ENCODE results near the gene TEKT5.
"Not testable (repeated sequence)": the region's sequence is repeated elsewhere in the genome, so short reads cannot be mapped to it uniquely, and the experiment has no call there.

Gene TEKT5

DNA sequence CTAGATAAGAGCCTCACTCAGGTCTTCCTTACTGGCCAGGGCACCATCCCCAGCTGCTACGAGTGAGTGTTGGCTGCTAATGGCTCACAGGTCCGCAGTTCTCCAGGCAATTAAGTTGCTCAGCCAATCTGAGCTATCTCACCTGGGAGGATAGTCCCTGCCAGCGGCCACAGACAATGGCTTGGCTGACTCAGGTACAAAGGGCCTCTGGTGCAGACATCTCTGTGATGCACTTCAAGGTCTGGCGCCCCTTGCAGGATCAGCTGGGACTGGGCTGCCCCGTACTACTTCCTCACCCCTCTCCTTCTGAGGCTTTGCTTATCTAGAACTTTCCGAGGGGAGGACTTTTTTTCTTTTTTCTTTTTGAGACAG lies 65.2 kb downstream of the TEKT5 start:
- DNase-seq: no peak

DNA sequence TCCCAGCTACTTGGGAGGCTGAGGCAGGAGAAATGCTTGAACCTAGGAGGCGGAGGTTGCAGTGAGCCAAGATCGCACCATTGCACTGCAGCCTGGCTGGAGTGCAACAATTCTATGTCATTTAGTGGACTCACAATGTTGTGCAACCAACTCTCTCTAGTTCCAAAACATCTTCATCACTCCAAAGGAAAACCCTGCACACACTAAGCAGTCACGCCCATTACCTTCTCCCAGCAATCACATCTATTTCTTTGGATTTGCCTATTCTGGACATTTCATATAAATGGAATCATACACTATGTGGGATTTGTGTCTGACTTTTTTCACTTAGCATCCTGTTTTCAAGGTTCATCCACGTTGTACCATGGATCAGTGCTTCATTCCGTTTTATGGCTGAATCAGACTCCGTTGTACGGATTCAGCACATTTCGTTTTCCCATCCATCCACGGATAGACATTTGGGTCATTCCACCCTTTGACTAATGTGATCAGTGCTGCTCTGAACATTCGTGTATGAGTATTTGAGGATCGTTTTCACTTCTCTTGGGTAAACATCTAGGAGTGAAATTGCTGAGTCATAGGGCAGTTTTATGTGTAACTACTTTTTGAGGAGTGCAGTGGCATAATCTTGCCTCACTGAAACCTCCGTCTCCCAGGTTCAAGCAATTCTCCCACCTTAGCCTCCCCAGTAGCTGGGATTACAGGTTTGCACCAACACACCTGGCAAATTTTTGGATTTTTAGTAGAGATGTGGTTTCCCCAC lies 69.0 kb downstream of the TEKT5 start:
- no peak for DNase-seq

DNA sequence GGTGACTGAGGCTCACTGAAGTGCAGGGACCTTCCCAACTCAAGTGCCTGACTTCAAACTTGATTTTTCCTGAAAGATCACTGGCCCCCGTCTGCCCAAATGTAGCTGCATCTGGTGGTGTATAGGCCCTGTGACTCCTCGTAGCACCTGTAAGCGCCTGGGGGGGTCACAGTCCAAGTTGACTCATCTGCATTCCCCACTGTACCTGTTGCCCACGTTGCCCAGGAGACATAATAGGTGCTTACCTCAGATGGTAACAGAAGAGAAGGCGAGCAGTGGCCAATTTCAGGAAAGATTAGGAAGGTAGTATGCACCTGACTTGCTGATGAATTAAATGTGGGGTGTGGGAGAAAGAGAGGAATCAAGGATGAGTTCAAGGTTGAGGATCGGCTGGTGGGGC lies 70.2 kb downstream of the TEKT5 start:
- no peak for DNase-seq

DNA sequence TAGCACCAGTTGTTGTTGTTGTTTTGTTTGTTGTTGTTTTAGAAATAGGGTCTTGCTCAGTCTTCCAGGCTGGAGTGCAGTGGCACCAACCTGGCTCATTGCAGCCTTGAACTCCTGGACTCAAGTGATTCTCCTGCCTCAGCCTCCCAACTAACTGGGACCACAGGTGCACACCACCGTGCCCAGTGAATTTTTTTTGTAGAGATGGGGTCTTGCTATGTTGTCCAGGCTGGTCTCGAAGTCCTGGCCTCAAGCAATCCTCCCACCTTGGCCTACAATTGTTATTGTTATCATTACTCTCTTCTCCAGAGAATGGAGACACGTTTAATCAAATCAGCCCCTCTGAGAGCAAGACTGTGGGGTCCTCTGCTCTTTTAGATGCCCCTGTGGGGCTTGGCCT lies 71.7 kb downstream of the TEKT5 start:
- DNase-seq: no peak

DNA sequence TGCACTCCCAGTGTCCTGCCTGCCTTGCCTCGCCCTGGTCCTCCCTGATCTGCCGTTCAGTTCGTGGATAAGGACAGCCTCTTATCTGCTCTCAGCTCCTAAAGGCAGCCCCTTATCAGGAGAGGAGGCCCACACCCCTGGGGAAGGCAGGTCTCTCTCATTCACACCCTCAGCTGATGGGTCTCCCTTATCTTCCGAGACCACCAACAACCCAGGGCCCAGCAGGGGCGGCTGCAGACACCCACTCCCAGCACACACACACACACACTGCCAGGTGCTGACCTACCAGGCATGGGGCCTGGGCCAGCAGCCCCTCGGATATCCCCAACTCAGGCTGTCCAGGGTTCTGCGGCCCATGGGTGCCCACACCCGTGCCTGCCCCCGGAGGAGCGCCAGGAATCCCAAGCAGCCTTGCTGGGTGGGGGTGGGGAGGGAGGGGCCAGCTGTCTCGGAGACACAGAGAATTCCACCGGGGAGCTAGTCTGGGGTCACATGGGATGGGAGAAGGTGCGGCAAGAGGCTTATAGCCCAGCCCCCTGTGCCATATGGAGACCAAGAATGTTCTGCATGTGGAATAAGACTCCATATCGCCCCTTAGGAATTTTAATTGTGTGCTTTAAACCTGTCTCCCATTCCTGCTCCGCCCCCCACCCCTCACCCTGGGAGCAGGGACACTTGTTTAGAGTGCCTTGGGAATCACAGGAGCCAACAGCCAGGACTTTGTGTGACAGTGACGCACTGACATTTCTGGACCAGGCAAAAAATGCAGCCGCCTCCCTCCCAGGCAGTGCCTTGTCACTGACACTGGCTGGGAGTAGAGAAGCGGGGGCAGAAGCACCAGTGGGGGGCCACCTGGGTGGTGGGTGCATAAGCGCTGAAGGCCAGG lies 72.5 kb downstream of the TEKT5 start:
- DNase-seq: no peak

DNA sequence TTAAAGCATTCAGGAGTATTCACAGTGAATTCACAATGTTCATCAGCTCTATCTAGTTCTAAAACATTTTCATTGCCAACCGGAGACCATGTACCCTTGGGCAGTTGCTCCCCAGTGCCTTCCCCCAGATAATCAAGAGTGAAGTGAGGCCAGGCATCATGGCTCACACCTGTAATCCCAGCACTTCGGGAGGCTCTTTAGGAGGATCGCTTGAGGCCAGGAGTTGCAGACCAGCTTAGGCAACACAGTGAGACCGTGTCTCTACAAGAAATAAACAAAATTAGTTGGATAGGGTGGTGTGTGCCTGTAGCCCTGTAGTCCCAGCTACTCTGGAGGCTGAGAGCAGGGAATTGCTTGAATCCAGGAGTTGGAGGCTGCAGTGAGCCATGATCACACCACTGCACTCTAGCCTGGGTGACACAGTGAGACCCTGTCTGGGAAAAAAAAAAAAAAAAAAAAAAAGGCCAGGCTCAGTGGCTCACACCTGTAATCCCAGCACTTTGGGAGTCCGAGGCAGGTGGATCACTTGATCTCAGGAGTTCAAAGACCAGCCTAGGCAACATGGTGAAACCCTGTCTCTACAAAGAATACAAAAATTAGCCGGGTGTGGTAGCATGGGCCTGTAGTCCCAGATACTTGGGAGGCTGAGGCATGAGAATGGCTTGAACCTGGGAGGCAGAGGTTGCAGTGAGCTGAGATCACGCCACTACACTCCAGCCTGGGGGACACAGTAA lies 73.3 kb downstream of the TEKT5 start:
- DNase-seq: not testable (repeated sequence)

DNA sequence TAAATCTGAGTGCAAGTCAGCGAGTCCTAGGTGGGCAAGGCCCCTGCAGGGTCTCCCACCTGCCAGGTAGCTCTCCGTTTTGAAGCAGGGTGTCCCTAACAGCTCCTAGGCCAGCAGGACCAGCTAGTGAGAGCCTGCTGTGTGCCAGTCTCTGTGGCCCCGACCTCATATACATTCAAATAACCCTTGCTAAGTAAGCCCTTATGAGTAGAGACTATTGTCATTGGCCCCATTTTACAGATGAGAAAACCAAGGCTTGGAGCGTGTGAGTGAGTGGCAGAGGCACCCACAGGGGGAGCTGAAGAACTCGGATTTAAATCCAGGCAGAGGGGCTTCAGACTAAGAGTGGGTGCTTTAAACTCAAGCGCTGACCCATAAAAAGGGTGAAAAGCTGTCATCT lies 74.6 kb downstream of the TEKT5 start:
- no peak for DNase-seq

DNA sequence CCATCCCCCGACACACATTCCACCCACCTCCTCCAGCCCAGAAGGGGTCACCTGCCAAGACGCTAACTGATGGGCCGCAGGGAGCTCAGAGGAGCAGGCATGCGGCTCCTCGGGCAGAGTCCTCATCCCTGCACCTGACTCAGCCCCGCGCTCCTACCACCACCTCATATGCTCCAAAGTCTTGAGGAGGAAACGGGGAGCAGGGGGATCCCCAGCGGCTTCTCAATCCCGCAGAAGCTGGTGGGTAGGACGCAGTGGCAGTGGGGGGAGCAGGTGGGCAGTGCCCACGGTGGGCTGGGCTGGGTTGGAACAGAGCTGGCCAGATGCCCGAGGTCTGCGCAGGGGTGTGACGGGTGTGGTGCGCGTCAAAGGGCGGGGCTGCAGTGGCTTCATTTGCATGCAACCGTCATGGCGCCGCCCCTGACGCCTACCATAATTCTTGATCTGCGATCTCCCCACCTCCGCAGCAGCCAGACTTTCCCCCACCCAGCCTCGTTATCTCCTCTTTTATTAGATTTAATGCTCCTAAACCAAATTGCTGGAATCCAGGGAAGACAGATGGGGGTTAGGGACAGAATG lies 75.4 kb downstream of the TEKT5 start:
- no peak for DNase-seq

DNA sequence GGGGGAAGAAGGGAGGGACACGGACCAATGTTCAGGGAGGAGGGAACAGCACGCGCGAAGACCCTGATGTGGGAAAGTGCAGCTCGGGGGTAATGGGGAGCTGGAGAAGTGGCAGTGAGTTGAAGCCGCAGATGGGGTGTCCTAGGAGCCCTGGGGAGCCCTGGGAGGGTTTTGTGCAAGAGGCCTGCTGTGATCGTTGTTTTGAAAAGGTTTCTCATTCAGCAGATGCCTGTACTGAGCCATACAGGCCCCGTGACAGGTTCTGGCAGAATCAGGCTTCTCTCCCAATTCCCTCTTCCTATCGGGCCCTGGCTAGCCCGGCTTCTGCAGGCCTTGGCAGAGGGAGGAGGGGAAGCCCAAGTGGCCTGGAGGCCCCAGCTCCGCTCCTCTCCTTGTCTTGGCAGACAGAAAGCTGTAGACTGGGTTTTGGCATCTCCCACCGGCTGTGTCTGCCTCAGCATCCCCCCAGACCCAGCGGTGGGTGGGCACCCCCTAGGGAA lies 76.0 kb downstream of the TEKT5 start:
- no peak for DNase-seq

DNA sequence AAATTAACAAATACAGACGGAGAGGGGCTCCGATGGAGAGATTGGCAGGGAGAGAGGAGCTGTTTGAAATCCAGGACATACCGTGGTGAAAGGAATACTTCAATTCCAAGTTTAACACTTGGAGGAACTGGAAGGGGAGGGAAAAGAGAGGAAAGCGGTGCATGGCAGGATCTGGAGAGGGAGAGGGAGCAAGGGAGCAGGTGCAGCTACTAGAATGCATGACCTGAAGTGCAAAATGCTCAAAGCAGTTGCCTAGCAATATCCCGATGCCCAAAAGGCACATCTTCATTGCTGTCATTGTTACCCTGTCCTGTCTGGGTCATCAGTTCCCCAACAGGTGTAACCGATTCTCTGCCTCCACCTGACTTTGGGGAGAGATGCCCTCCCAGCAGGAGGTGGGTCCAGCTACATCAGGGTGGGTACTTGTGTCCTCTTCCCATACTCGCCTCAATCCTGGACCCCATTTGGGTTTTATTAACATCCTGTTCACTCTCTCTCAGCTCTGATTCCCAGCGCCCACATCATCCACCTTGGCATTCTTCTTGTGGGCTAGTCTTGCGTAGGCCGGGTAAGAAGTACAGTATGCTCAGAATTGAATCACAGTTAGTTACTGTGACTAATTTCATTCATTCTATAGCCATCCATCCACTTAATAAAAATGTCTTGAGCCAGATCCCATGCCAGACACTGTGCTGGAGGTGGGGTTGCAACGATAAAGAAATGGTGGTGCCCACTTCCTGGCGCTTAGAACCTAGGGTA lies 76.9 kb downstream of the TEKT5 start:
- DNase-seq: no peak

DNA sequence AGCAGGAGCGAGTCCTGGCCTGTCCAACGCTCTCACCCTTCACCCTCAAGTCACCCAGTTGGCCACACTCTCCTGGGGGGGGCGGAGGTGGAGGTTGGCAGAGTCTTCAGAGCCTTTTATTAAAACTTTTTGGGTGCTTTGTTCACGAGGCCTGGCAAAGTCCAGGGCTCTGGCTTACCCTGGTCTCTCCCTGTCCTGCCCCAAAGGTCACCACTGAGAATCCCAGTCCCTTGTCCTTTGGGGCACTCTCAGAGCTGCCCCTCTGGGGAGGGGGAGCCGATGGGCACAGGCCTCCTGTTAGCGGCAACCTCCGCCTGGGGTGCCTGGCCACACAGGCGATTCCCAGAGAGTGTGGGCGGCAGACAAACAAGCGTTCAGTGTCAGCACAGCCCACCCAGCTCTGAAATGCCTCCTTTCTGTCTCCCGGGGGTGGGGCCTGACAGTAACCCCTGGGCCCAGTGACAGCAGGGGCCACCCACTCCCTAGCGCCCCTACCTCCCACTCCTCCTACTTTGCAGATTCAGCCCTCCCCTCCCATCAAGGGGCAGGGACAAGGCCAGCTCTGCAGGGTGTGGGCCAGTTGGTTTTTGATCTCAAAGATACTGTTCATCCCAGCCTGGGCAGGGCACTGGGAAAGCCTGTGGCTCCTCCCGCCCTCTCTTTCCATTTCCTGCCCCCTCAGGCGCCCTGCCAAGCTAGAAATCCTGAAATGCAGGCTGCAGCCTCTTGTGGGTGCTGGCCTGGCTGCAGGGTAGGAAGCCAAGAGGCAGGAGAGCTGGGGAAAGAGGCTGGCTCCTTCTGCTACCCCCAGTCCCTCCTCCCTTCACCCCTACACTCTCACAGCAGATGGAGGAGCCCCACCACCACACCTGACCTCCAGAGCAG lies 77.7 kb downstream of the TEKT5 start:
- DNase-seq: no peak

DNA sequence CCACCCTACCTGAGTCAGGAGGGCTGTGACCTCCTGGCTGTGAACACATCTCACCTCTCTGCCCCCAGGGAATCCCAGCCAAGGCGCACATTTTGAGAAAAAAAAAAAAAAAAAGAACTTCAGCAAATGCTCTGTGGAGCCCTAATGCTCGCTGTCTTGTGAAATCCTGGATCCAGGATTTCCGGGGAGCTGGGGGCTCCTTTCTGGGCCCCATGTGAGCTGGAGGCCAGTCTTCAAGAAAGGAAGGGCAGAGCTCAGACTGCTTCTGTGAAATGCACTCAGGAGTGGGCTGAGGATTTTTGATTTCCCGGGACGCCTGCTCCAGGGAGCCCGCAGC lies 78.3 kb downstream of the TEKT5 start:
- DNase-seq: no peak

DNA sequence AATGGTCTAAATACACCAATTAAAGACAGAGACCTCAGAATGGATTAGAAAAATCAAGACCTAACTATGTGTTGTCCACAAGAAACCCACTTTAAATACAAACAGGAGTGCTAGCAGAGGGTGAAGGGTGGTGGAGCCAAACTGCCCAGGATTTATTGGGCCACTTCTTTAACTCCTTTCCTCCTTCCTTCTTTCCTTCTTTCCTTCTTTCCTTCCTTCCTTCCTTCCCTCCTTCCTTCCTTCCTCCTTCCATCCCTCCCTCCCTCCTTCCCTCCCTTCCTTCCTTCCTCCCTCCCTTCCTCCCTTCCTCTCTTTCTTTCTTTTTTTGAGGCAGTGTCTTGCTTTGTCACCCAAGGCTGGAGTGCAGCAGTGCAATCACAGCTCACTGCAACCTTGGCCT lies 80.0 kb downstream of the TEKT5 start:
- DNase-seq: no peak

DNA sequence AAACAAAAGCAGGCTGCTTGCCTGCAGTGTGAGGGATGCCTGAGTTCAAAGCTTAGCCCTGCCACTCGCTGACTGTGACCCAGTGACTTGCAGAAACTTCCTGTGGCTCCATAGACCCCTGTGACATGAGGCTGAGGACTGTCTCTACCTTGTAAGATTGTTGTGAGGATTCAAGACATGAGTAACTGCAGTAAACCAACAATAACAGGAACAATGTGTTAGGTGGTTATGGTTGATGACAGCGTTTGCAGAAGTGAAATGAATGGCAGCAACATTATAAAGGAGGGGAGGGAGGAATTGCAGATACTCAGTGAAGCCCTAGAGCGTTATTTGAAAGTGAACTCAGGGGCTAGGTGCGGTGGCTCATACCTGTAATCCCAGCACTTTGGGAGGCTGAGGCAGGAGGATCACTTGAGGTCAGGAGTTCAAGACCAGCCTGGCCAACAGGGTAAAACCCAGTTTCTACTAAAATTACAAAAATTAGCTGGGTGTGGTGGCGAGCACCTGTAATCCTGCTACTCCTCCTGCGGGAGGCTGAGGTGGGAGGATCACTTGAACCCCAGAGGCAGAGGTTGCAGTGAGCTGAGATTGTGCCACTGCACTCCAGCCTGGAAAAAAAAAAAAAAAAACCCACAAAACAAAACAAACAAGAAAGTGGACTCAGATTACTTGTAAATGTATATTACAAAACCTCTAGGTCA lies 80.8 kb downstream of the TEKT5 start:
- DNase-seq: no peak

DNA sequence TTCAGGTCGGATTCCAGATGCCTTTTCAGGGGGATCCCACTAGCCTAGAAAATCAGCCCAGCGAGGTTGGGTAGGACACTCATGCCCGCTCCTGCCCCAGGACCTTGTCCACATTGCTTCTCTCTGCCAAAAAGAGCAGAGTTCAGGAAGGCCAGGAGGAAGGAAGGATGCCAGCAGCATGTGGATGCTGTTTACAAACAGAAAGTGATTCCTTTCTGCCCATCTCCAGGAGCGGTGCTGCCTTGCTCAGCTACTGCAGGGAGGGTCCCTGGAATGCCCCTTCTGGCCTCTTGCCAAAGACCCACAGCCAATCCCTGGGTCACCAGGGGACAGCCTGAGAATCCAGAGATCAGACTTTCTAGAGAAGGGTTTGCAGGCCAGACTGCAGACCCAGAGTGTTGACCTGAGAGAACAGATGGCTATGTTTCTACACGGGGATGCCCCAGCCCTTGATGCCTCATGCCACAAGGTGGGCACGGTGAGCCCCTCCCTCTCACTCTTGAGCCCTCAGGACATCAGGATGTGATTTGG lies 82.0 kb downstream of the TEKT5 start:
- DNase-seq: no peak

DNA sequence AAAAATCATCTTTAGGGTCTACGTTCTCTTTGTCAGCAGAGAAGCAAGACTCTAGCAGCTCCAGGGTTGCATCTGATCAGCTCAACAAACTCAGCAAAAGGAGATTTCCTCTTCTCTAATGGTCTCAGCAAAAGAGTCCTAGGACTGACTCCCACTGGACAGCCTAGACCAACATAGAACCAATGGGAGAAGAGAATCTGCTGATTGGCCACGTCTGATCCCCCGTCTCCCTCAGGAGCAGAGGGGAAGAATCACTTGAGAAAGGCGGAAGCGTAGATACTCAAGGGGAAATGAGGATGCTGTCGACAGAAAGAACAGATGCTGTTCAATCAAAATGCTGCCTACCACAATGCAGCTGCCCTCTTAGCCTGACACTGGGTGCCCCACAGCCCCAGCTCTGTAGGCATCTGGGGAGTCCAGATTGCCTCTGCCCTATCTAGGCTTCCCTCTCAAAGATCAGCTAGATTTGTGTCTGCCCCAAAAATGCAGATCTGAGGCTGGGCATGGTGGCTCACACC lies 82.8 kb downstream of the TEKT5 start:
- DNase-seq: no peak

DNA sequence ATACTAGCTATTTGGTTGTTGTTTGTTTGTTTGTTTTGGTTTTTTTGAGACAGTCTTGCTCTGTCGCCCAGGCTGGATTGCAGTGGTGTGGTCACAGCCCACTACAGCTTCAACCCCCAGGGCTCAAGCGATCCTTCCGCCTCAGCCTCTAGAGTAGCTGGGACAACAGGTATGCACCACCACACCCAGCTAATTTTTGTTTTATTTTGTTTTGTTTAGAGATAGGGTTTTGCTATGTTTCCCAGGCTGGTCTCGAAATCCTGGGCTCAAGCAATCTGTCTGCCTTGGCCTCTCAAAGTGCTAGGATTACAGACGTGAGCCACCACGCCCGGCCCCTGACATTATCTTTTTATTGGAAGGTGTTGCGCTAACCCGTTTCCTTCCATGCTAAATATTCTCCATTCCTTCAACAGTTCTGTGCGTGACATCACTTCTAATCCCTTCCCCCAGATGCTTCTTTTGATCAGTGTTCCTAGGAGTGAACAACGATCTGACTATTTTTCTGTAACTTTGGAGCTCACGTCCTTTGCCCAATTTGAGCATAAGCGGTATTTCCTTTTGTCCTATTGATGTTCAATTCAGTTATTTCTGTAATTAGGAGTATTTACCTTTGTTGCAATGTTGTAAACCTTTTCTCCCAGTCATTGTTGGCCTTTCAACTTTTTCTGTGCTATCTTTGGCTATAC lies 84.1 kb downstream of the TEKT5 start:
- no peak for DNase-seq

DNA sequence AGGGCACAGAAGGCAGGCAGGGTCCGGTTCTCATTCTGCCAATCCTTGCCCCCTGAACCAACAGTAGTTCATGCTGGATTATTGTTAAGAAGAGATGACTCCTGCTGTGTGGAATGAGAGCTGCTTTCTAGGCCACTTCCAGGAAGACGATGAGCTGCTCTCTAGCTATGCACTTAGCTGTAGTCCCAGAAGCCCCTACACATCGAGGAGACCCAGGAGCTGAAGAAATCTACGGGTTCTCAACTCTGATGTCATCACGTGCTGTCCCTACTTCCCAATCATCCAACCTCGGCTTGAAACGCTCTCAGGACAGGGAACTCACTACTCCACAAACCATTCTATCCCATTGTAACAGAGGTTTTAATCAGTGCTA lies 85.3 kb downstream of the TEKT5 start:
- DNase-seq: no peak

DNA sequence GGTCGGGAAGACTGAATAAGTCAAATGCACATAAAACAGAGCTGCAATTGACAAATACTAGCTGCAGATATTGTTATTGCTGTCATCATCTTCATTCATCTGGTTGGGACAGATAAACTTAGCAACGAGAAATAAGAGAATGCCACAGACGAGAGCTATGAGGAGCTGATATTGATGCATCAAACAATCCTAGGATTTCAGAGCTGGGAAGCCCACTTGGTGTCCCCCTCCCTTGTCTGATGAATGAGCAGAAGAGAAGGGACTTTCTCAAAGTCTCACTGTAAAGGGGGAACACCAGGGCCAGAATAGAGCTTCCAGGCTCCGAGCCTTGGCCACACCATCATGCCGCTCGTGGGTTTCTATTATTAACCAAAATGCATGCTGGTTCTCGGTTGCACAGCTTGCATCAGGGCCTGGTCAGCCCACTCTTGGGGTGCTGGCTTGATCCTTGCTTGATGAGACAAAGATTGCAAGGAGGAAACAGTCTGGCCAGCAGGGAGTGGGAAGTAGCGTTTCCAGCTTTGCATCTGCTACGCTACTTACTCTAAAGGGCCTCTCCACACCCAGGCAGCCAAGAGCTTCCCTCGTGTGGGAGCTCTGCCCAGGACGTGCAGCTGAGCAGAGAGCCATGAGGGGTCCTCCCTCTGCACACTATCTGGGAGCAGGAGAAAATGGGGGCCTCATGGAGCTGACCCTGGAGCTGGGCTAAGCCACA lies 85.9 kb downstream of the TEKT5 start:
- no peak for DNase-seq
